Panc1 (cell line): ENCODE measurements around the gene RPH3AL. TPM values are rescaled to one million over a fixed set of nuclear protein-coding genes. Genes with fewer than 3 reads are reported as not detected.

Source experiments
- ATAC-seq: fragments of 200-7000 bp; cut with Tn5 transposase; 2 replicates; pipeline ENCODE4 v1.9.1; 2020; ENCODE audit warnings: mild to moderate bottlenecking, moderate library complexity
- BruUV-seq: library from RNA; stranded (reverse); fragments of 400-500 nt; replicated peaks from 2 replicates; lab custom pipeline; 2021; lab: Mats Ljungman, UMichigan
- CTCF ChIA-PET: fragments of 300-600 bp; sonication (Branson Sonifier 250); formaldehyde crosslinking; loops from one replicate; lab custom pipeline; 2022; ENCODE audit warnings: antibody characterized with exemption; lab: Charles Lee
- POLR2A ChIA-PET: fragments of 300-600 bp; sonication (Branson Sonifier 250); formaldehyde crosslinking; loops from one replicate; lab custom pipeline; 2022; ENCODE audit warnings: antibody characterized with exemption; lab: Charles Lee
- DNase-seq: peaks from one replicate; pipeline ENCODE4 v3.0.0-alpha.2; 2010; ENCODE audit warnings: low read depth, low spot score
- H3K27ac ChIP-seq: 2 replicates; pipeline ENCODE4 v1.5.1; 2011; ENCODE audit warnings: mild to moderate bottlenecking, low read length, inconsistent platforms
- H3K27me3 ChIP-seq: fragments of 200-500 bp; sonication (Bioruptor generic); 2 replicates; pipeline ENCODE4 v1.6.0; 2014; ENCODE audit warnings: low read length, inconsistent platforms; ENCODE audit not compliant: control insufficient read depth, insufficient read depth
- H3K36me3 ChIP-seq: fragments of 200-500 bp; sonication (Bioruptor generic); 2 replicates; pipeline ENCODE4 v1.5.1; 2014; ENCODE audit warnings: inconsistent platforms, mild to moderate bottlenecking, low read length, moderate library complexity; ENCODE audit not compliant: control insufficient read depth, insufficient read depth
- H3K4me1 ChIP-seq: 2 replicates; pipeline ENCODE4 v1.5.1; 2011; ENCODE audit warnings: inconsistent platforms, mild to moderate bottlenecking, low read length, moderate library complexity; ENCODE audit not compliant: control insufficient read depth, insufficient read depth
- H3K4me3 ChIP-seq, 2 experiments: 2 replicates each; pipeline ENCODE4 v1.5.1; 2011 to 2012; ENCODE audit warnings: low read depth in 2 of 2, low read length in 2 of 2, mild to moderate bottlenecking in 2 of 2, inconsistent platforms in 1 of 2, moderate library complexity in 1 of 2
- H3K9me3 ChIP-seq: fragments of 200-500 bp; sonication (Bioruptor generic); 2 replicates; pipeline ENCODE4 v1.5.1; 2014; ENCODE audit warnings: low read depth, mild to moderate bottlenecking, inconsistent platforms, low read length, moderate library complexity; ENCODE audit not compliant: control insufficient read depth, insufficient read depth
- CTCF ChIP-seq: fragments of 450-650 bp; IDR thresholded peaks from 2 replicates; pipeline ENCODE4 v1.5.1; 2017; ENCODE audit warnings: mild to moderate bottlenecking
- POLR2AphosphoS5 ChIP-seq: IDR thresholded peaks from 2 replicates; pipeline ENCODE4 v1.6.1; 2012; ENCODE audit warnings: mild to moderate bottlenecking, low read depth, low read length, moderate library complexity
- REST ChIP-seq, 2 experiments: IDR thresholded peaks; 2 replicates each; pipeline ENCODE4 v1.6.1; 2011 to 2012; ENCODE audit warnings: low read depth in 2 of 2, control low read depth in 1 of 2, low read length in 1 of 2, mild to moderate bottlenecking in 1 of 2, moderate library complexity in 1 of 2; ENCODE audit not compliant: insufficient read depth in 1 of 2
- SIN3A ChIP-seq: IDR thresholded peaks from 2 replicates; pipeline ENCODE4 v1.6.1; 2012; ENCODE audit warnings: low read depth, mild to moderate bottlenecking, low read length, moderate library complexity, borderline replicate concordance; ENCODE audit not compliant: insufficient read depth
- TCF7L2 ChIP-seq: IDR thresholded peaks from 2 replicates; pipeline ENCODE4 v1.6.1; 2011; ENCODE audit warnings: mild to moderate bottlenecking, low read depth, low read length, inconsistent platforms
- in situ Hi-C: cut with HindIII; loops from 2 replicates; pipeline ENCODE4 v1.10.0; 2016; ENCODE audit warnings: low sequenced_read_pairs, low pct_unique_long_range_greater_than_20kb
- intact Hi-C: fragments of 100-400 bp; cut with micrococcal nuclease; formaldehyde crosslinking; loops from one replicate; pipeline ENCODE4 v1.10.0; 2022; ENCODE audit not compliant: unreplicated experiment
- total RNA-seq: library from RNA; stranded (reverse); gene quantifications from one replicate; pipeline ENCODE4 v1.2.1, GENCODE V29; 2021; ENCODE audit not compliant: unreplicated experiment

The RPH3AL gene
- total RNA-seq, 1 experiment from 2014 or later = 2.2 TPM

- peaks cover 21% of the 10 kb centered on the region for H3K4me1 ChIP-seq
- BruUV-seq = no TSS peak
- H3K36me3 ChIP-seq = no peaks in the 10 kb centered on the region
- no peak overlapping the region for H3K4me3 ChIP-seq
- ChIA-PET POLR2A (no interaction called here), CTCF (no interaction called here)
- H3K27me3 ChIP-seq = no peaks in the 10 kb centered on the region
- in situ Hi-C loops = no loop called here
- ATAC-seq = peak; percentile 29
- DNase-seq = no peak
- TF ChIP-seq CTCF (no peak), POLR2AphosphoS5 (no peak), SIN3A (no peak), REST (IDR thresholded peaks at IDR 0.05; ENCODE audit: insufficient read depth in 1 of 2, low read depth in 2 of 2, low read length in 1 of 2) (no peak), TCF7L2 (no peak)
- intact Hi-C loops = no loop called here
- H3K9me3 ChIP-seq = no peaks in the 10 kb centered on the region
- H3K27ac ChIP-seq = peak overlapping the region; percentile 51; the same call in 1 of the 2 replicates
Observed at GRCh38 chr17:200586-200985, 152.0 kb downstream of the RPH3AL start.

GRCh38 chr17:199806-200545 lies 152.6 kb downstream of the RPH3AL start:
- no peaks in the 10 kb centered on the region for H3K9me3 ChIP-seq
- BruUV-seq = no TSS peak
- no peak for TF ChIP-seq REST (IDR thresholded peaks at IDR 0.05; ENCODE audit: insufficient read depth in 1 of 2, low read depth in 2 of 2, low read length in 1 of 2)
- TF ChIP-seq SIN3A = no peak
- TF ChIP-seq CTCF = no peak
- TF ChIP-seq TCF7L2 = no peak
- no peak for TF ChIP-seq POLR2AphosphoS5
- in situ Hi-C loops = no loop called here
- CTCF ChIA-PET = no interaction called here
- H3K4me3 ChIP-seq = no peak overlapping the region
- DNase-seq (no peak), ATAC-seq (peak; percentile 77)
- H3K27me3 ChIP-seq = no peaks in the 10 kb centered on the region
- POLR2A ChIA-PET = no interaction called here
- H3K27ac ChIP-seq = peak overlapping the region; percentile 51; the same call in 1 of the 2 replicates
- H3K4me1 ChIP-seq = peaks cover 21% of the 10 kb centered on the region
- intact Hi-C loops = no loop called here
- no peaks in the 10 kb centered on the region for H3K36me3 ChIP-seq
